ENCODE results near the gene IL34. TPM values are rescaled to one million over a fixed set of nuclear protein-coding genes. Genes with fewer than 3 reads are reported as not detected.
A peak's percentile ranks its signal among the peaks of the same experiment; 100 is the strongest.

IL34 gene
- total RNA-seq, 1 experiment from 2014 or later = 8.8 TPM

DNA sequence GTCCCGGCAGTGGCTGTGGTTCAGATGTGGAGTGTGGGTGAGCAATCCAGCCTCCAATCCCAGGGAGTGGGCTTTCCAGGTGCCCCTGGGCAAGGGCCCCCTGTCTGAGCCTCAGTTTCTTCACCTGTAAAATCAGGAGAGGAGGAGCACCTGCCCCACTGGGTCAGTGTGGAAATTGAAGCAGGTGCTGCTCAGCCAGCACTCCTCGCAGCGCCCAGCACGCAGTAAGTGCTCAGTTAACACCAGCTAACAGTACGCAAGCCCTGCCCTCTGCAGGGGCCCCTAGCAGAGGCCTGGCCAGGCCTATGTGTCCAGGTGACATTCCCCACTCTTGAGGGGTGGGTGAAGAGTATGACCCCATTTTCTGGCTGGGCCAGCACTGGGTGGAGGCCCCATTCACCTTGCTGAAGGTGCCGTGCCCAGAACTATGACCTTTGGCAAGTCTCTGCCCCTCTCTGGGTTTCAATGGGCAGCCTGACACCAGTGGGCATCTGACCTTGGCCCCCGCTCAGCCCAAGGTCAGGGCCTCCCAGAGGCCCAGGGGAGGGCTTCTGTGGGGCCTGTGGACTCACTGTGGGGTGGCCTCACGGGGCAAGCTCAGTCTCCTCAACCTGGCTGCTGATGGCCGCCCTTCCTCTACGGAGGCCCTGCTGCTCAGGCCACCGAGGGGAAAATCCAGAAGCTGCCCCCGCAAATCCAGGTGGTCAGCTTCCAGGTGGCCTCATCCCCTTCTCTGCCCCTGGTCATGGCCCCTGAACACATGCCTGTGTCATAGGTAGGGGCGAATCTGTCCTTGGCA, 37.0 kb downstream of the IL34 start:
- no peak for DNase-seq
- Histone ChIP-seq H3K27me3 (ENCODE audit: control insufficient read depth, insufficient read depth, low read length) (0 out of 2 replicates have a peak, but pooled peaks cover 2% of the 10 kb centered on the region), H3K36me3 (replicated peaks; ENCODE audit: control insufficient read depth, insufficient read depth, low read length) (no peaks in the 10 kb centered on the region), H3K4me3 (ENCODE audit: insufficient read depth, low read depth, low read length) (no peak overlapping the region)

GRCh38 chr16:70684146-70685060, 38.0 kb downstream of the IL34 start:
- Histone ChIP-seq H3K36me3 (replicated peaks; ENCODE audit: control insufficient read depth, insufficient read depth, low read length) (no peaks in the 10 kb centered on the region), H3K27me3 (ENCODE audit: control insufficient read depth, insufficient read depth, low read length) (0 out of 2 replicates have a peak, but pooled peaks cover 2% of the 10 kb centered on the region), H3K4me3 (ENCODE audit: insufficient read depth, low read depth, low read length) (peak overlapping the region; percentile 77)
- DNase-seq = no peak

- Histone ChIP-seq H3K36me3 (replicated peaks; ENCODE audit: control insufficient read depth, insufficient read depth, low read length) (no peaks in the 10 kb centered on the region), H3K4me3 (ENCODE audit: insufficient read depth, low read depth, low read length) (peak overlapping the region; percentile 77), H3K27me3 (ENCODE audit: control insufficient read depth, insufficient read depth, low read length) (0 out of 2 replicates have a peak, but pooled peaks cover 2% of the 10 kb centered on the region)
- DNase-seq = peak; percentile 82
Observed at GRCh38 chr16:70685061-70685937, 38.9 kb downstream of the IL34 start.

DNA sequence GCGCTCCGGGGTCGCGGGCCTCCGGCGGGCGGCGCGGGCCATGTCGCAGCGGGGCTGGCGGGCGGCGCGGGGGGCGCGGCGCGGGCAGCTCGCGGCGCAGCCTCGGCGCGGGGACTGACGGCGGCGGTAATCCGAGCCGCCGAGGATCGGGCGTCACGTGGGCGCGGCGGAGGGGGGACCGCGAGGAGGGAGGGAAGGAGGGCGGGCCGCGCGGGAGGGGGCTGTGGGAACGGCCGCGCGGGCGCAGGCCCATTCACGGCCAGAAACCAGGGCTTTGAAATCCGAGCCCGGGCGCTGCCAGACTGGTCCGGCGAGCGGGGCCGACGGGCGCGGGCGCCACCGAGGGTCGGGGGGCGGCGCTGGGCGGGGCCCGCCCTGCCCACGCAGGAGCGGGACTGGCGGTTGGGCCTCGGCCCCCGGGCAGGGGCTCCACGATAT, 39.6 kb downstream of the IL34 start, which contains the start of gene MTSS2:
Gene MTSS2, minus strand, starts transcription at position 116 of the 438 bp plus-strand sequence. CDS start 262 bp downstream, outside the sequence.
- Histone ChIP-seq H3K27me3 (ENCODE audit: control insufficient read depth, insufficient read depth, low read length) (0 out of 2 replicates have a peak, but pooled peaks cover 2% of the 10 kb centered on the region), H3K36me3 (replicated peaks; ENCODE audit: control insufficient read depth, insufficient read depth, low read length) (no peaks in the 10 kb centered on the region; the same call in 1 of the 2 replicates), H3K4me3 (ENCODE audit: insufficient read depth, low read depth, low read length) (peak within 1 kb of the TSS; percentile 77)
- peak; percentile 99 for DNase-seq

- Histone ChIP-seq H3K4me3 (ENCODE audit: insufficient read depth, low read depth, low read length) (peak overlapping the region; percentile 77), H3K36me3 (replicated peaks; ENCODE audit: control insufficient read depth, insufficient read depth, low read length) (no peaks in the 10 kb centered on the region; the same call in 1 of the 2 replicates), H3K27me3 (ENCODE audit: control insufficient read depth, insufficient read depth, low read length) (0 out of 2 replicates have a peak, but pooled peaks cover 2% of the 10 kb centered on the region)
- DNase-seq = no peak
Observed at GRCh38 chr16:70686376-70687101, 40.2 kb downstream of the IL34 start.

GRCh38 chr16:70687102-70687511, 40.7 kb downstream of the IL34 start:
- no peaks in the 10 kb centered on the region; the same call in 1 of the 2 replicates for H3K36me3 ChIP-seq (replicated peaks; ENCODE audit: control insufficient read depth, insufficient read depth, low read length)
- no peak for DNase-seq
- H3K4me3 ChIP-seq (ENCODE audit: insufficient read depth, low read depth, low read length) = no peak overlapping the region
- 0 out of 2 replicates have a peak, but pooled peaks cover 2% of the 10 kb centered on the region for H3K27me3 ChIP-seq (ENCODE audit: control insufficient read depth, insufficient read depth, low read length)

DNA sequence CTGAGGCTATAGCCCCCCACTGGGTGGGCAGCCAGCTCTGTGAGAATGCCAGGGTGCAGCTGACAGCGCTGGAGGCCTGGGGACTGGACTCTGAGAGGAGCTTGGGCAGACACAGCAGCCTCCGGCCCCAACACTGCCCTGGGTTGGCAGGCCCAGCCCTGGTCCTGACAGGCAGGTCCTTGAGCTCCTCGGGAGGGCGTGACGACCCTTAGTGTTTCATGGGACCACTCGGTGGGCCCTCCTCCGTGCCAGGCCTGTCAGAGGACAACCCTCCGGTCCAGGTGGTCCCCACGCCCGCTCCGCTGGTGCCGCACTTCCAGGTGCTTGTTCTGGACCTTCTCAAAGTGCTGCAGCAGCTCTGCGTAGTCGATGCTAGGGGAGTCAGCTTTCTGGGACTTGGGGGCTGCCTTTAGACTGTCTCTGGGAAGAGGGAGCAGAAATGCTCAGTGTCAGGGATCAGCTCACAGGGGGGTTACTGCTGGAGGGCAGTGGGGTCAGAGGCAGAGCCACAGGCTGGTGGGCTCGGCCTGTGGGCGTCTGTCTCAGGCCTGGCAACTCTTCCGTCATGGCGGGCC, 41.4 kb downstream of the IL34 start:
- no peak for DNase-seq
- no peaks in the 10 kb centered on the region; the same call in 1 of the 2 replicates for H3K36me3 ChIP-seq (replicated peaks; ENCODE audit: control insufficient read depth, insufficient read depth, low read length)
- H3K4me3 ChIP-seq (ENCODE audit: insufficient read depth, low read depth, low read length) = no peak overlapping the region
- H3K27me3 ChIP-seq (ENCODE audit: control insufficient read depth, insufficient read depth, low read length) = 0 out of 2 replicates have a peak, but pooled peaks cover 2% of the 10 kb centered on the region

DNA sequence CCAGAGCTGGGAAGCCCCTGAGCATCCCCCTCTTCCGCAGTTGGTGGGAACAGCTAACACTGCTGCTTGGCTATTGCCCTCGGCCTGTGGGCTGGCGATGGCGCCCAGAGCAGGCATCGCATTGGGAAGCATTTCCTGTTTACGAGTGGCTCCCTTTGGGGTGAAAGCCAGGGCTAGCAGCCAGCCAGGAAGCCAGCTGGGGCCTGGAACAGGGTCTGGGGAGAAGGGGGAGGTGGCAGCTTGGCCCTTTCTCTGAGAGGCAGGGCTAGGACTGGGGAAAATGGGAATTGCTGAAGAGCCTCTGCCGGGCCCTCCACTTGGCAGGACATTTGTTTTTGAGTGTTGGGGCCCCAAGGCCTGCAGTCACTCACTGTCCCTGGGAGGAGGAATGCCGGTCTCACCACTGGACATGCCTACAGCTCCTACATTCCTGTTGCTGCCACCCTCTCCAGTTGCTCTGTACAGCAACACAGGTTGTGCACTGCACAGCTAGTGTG, 41.9 kb downstream of the IL34 start:
- no peaks in the 10 kb centered on the region; the same call in 1 of the 2 replicates for H3K36me3 ChIP-seq (replicated peaks; ENCODE audit: control insufficient read depth, insufficient read depth, low read length)
- no peak for DNase-seq
- 0 out of 2 replicates have a peak, but pooled peaks cover 2% of the 10 kb centered on the region for H3K27me3 ChIP-seq (ENCODE audit: control insufficient read depth, insufficient read depth, low read length)
- H3K4me3 ChIP-seq (ENCODE audit: insufficient read depth, low read depth, low read length) = no peak overlapping the region

GRCh38 chr16:70689035-70689969, 42.9 kb downstream of the IL34 start:
- no peak for DNase-seq
- H3K36me3 ChIP-seq (replicated peaks; ENCODE audit: control insufficient read depth, insufficient read depth, low read length) = no peaks in the 10 kb centered on the region; the same call in none of the 2 replicates
- H3K4me3 ChIP-seq (ENCODE audit: insufficient read depth, low read depth, low read length) = no peak overlapping the region
- 0 out of 2 replicates have a peak, but pooled peaks cover 2% of the 10 kb centered on the region for H3K27me3 ChIP-seq (ENCODE audit: control insufficient read depth, insufficient read depth, low read length)

DNA sequence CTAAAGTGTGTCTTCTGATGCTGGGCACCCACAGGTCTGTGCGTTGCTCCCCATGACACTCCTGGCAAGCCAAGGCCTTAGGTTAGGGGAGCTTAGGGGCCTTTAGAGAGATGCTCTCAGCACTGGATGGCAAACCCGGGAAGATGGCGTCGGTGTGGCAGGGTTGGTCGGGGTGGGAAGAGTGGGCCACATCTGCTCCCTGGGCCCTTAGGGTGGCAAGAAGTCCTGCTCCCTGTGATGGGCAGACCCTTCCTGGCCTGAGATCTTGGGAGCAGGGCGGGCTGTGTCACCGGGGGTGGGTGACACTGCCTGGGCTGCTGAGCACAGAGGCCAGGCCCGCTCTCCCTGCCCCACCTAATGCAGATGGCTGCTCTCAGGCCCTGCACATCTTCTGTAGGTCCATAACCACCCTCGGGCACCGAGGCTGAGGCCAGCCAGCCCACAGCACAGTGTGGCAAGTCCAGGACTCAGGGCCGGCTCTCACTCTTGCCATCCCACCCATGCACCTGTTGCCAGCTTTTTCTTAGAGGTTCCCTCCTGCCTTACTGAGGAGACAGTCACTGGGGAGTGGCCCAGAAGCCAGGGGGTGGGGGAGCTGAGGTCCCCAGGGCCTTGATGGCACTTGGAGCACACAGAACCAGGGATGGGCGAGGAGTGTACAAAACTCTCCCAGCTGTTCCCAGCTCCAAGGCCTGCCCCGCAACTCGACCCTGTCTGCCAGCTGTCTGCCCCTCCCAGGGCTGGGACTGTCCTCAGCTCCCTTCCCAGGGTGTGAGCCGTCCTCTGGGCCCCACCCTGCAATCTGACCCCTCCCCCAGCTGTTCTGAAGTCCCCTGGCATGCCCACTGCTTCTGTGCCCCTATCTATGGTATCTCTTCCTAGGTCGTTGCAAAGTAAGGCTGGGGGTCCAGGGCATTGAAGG, 43.9 kb downstream of the IL34 start:
- 0 out of 2 replicates have a peak, but pooled peaks cover 2% of the 10 kb centered on the region for H3K27me3 ChIP-seq (ENCODE audit: control insufficient read depth, insufficient read depth, low read length)
- DNase-seq = no peak
- H3K36me3 ChIP-seq (replicated peaks; ENCODE audit: control insufficient read depth, insufficient read depth, low read length) = no peaks in the 10 kb centered on the region; the same call in none of the 2 replicates
- no peak overlapping the region for H3K4me3 ChIP-seq (ENCODE audit: insufficient read depth, low read depth, low read length)

Measured in H7 (cell line).